Calu3 (cell line): Measurements from ENCODE around the gene MFSD6. TPM values are rescaled to one million over a fixed set of nuclear protein-coding genes. Genes with fewer than 3 reads are reported as not detected.

Source experiments
- BruUV-seq: library from RNA; stranded (reverse); fragments of 400-500 nt; replicated peaks from 2 replicates; lab custom pipeline; 2021; lab: Mats Ljungman, UMichigan
- CTCF ChIA-PET: fragments of 300-600 bp; sonication (Branson Sonifier 250); formaldehyde crosslinking; loops from one replicate; lab custom pipeline; 2022; ENCODE audit warnings: antibody characterized with exemption; lab: Charles Lee
- DNase-seq: peaks from one replicate; pipeline ENCODE4 v3.0.0; 2022
- H3K27ac Mint-ChIP-seq: one replicate; pipeline ENCODE4 v1.8.0; 2022; ENCODE audit warnings: mixed read lengths; ENCODE audit not compliant: unreplicated experiment
- H3K27me3 Mint-ChIP-seq: one replicate; pipeline ENCODE4 v1.8.0; 2022; ENCODE audit warnings: mixed read lengths; ENCODE audit not compliant: unreplicated experiment
- H3K36me3 Mint-ChIP-seq: one replicate; pipeline ENCODE4 v1.8.0; 2022; ENCODE audit warnings: mild to moderate bottlenecking, moderate library complexity, mixed read lengths; ENCODE audit not compliant: insufficient read depth, unreplicated experiment
- H3K4me1 Mint-ChIP-seq: one replicate; pipeline ENCODE4 v1.8.0; 2022; ENCODE audit warnings: mild to moderate bottlenecking, low read depth, mixed read lengths; ENCODE audit not compliant: unreplicated experiment
- H3K4me3 Mint-ChIP-seq: one replicate; pipeline ENCODE4 v1.8.0; 2022; ENCODE audit warnings: mild to moderate bottlenecking, low read depth, moderate library complexity, mixed read lengths; ENCODE audit not compliant: unreplicated experiment
- H3K9me3 Mint-ChIP-seq: one replicate; pipeline ENCODE4 v1.8.0; 2022; ENCODE audit warnings: low read depth, mixed read lengths; ENCODE audit not compliant: unreplicated experiment
- intact Hi-C: fragments of 100-400 bp; cut with micrococcal nuclease; formaldehyde crosslinking; loops from one replicate; pipeline ENCODE4 v1.10.0; 2022; ENCODE audit not compliant: unreplicated experiment
- total RNA-seq: library from RNA; stranded (reverse); gene quantifications from 2 replicates; pipeline ENCODE4 v1.2.3, GENCODE V29; 2022
- TF ChIP-seq, protein P1 (sequence below): fragments of 200-600 bp; IDR thresholded peaks from one replicate; pipeline ENCODE4 v1.8.0; 2022; ENCODE audit warnings: antibody characterized with exemption; ENCODE audit not compliant: unreplicated experiment

Gene MFSD6
- total RNA-seq, 1 experiment from 2014 or later: 39.4 TPM

DNA sequence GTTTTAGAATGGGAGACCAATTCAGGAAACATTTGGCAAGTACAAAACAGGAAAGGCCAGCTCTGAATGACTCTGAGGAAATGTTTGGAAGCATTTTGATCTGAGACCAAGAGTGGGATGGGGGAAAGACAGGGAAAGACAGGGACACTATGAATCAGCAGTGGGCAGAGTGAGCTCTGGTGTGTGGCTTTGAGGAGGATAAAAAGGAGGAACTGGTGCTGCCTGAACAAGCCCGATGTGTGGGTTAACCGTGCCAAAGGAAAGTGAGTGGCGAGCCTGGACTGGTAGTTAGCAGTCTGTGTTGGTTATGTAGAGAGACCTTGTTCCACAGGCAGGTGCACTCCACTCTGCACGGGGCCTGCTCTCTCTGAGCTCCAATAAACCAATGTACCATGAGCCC, 5.3 kb downstream of the MFSD6 start:
- Mint-ChIP-seq H3K27me3 (no peaks in the 10 kb centered on the region), H3K27ac (no peak overlapping the region), H3K4me3 (no peak overlapping the region), H3K9me3 (no peaks in the 10 kb centered on the region), H3K4me1 (peaks cover 16% of the 10 kb centered on the region), H3K36me3 (peaks cover 8% of the 10 kb centered on the region)
- TF ChIP-seq, protein P1, sequence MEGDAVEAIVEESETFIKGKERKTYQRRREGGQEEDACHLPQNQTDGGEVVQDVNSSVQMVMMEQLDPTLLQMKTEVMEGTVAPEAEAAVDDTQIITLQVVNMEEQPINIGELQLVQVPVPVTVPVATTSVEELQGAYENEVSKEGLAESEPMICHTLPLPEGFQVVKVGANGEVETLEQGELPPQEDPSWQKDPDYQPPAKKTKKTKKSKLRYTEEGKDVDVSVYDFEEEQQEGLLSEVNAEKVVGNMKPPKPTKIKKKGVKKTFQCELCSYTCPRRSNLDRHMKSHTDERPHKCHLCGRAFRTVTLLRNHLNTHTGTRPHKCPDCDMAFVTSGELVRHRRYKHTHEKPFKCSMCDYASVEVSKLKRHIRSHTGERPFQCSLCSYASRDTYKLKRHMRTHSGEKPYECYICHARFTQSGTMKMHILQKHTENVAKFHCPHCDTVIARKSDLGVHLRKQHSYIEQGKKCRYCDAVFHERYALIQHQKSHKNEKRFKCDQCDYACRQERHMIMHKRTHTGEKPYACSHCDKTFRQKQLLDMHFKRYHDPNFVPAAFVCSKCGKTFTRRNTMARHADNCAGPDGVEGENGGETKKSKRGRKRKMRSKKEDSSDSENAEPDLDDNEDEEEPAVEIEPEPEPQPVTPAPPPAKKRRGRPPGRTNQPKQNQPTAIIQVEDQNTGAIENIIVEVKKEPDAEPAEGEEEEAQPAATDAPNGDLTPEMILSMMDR: no peak
- CTCF ChIA-PET: no interaction called here
- no peak for DNase-seq
- intact Hi-C loops: no loop called here
- no TSS peak for BruUV-seq

DNA sequence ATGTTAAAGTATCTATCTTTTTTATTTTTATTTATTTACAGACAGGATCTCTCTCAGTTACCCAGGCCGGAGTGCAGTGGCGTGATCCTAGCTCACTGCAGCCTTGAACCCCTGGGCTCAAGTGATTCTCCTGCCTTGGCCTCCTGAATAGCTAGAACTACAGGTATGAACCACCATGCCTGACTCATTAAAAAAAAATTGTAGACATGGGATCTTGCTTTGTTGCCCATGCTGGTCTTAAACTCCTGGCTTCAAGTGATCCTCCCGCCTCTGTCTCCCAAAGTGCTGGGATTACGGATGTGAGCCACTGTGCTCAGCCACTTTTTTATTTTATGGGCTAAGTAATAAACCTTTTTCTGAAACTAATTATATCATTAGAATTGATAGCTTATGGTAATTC, 7.1 kb downstream of the MFSD6 start:
- no peak for DNase-seq
- Mint-ChIP-seq H3K27me3 (no peaks in the 10 kb centered on the region), H3K4me1 (peaks cover 8% of the 10 kb centered on the region), H3K9me3 (no peaks in the 10 kb centered on the region), H3K4me3 (no peak overlapping the region), H3K27ac (no peak overlapping the region), H3K36me3 (no peaks in the 10 kb centered on the region)
- BruUV-seq: no TSS peak
- TF ChIP-seq, protein P1: no peak
- intact Hi-C loops: no loop called here
- CTCF ChIA-PET: no interaction called here

DNA sequence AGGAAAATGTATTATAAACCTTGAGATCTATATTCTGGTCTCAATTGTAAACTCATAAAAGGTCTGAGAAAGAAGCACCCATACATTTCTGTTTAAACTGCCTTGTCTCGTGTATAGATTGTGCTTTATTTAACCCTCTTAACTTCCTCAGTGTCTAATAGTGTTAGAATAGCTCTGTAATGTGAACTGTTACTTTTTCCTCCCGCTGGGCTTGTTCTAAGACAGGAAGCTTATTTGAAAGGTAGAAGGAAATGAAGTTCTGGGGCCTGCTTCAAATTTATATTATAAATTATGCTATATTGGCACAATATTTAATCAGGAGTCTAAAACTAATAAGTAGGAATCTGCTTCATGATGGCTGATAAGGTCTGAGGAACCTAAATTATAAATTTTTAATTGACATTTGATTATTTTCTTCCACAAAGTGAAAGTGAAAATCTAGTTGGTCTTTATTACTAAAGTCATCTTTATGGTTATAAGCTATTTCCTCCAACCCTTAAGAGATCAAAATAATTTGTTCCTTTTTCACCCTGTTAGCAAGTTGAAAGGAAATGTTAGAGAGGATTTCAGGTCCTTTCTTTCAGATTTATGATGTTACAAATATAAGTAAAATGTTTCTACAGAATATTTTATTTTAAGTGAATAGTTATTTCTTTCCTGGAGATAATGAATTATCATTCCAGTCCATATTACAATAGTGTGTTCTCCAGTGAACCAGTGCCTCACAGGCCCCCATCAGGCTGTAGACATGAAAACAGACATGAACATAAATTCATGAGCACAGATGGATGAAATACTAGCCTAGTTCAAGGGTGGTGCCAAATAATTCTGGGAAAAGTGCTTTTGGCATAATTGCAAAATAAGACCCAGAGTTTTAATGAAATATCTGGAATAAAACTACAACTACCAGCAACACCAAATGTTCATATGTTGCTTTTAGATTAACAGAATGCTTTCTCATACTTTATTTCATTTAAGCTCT, 7.9 kb downstream of the MFSD6 start:
- H3K4me3 Mint-ChIP-seq: no peak overlapping the region
- H3K27me3 Mint-ChIP-seq: no peaks in the 10 kb centered on the region
- no peaks in the 10 kb centered on the region for H3K36me3 Mint-ChIP-seq
- CTCF ChIA-PET: no interaction called here
- no TSS peak for BruUV-seq
- DNase-seq: no peak
- H3K9me3 Mint-ChIP-seq: no peaks in the 10 kb centered on the region
- TF ChIP-seq, protein P1: no peak
- peaks cover 8% of the 10 kb centered on the region for H3K4me1 Mint-ChIP-seq
- no peak overlapping the region for H3K27ac Mint-ChIP-seq
- intact Hi-C loops: no loop called here

DNA sequence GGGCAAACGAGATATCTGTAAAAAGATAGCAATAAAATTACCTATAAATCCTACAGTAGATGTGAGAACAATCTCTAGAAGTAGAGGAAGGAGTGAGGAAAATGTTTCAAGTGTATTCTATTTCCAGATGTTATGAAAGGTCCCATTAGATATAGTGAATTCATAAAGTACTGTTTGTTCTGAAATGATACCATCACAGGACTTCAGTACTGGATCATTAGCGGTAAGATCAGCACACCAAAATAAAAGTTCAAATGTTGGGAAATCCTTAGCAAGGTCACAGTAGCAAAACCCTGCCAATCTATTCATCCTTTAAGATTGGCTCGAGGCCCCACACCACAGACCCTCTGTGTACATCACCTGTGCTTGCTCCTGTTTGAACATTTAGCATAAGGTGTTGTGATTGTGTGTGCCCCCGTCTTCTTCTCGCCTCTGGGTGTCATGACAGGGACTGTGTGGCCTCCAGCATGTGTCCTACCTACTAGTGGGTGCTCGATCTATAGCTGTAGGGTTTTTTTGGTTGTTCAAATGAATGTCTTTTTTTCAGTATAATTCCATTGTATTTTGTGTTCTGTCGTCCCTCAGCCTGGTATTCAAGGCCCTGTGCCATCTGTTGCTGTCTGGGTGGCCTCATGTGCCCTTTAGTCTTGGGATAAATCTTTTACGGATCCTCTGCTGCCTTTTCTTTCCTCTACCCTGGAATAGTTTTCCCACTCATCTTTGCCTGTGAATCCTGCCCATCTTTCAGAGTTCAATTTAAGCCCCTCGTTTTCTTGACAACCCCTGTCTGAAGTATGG, 9.1 kb downstream of the MFSD6 start:
- intact Hi-C loops: no loop called here

More for the DNA sequence above, 9.1 kb downstream of the MFSD6 start:
- H3K9me3 Mint-ChIP-seq: no peaks in the 10 kb centered on the region
- no peaks in the 10 kb centered on the region for H3K36me3 Mint-ChIP-seq
- CTCF ChIA-PET: no interaction called here
- no peak overlapping the region for H3K27ac Mint-ChIP-seq
- no peak for DNase-seq
- H3K4me1 Mint-ChIP-seq: no peaks in the 10 kb centered on the region
- no peaks in the 10 kb centered on the region for H3K27me3 Mint-ChIP-seq
- TF ChIP-seq, protein P1: no peak
- no TSS peak for BruUV-seq
- H3K4me3 Mint-ChIP-seq: no peak overlapping the region
